OCI-LY7 (cell line): ENCODE data around the gene ARSJ. TPM values are rescaled to one million over a fixed set of nuclear protein-coding genes. Genes with fewer than 3 reads are reported as not detected.
"Not testable (repeated sequence)": the region's sequence is repeated elsewhere in the genome, so short reads cannot be mapped to it uniquely, and the experiment has no call there.

Source experiments
- BruUV-seq: library from RNA; stranded (reverse); fragments of 400-500 nt; replicated peaks from 2 replicates; lab custom pipeline; 2021; lab: Mats Ljungman, UMichigan
- CTCF ChIA-PET: fragments of 300-600 bp; sonication (Branson Sonifier 250); formaldehyde crosslinking; loops from one replicate; lab custom pipeline; 2022; ENCODE audit warnings: antibody characterized with exemption; ENCODE audit not compliant: unreplicated experiment; lab: Charles Lee
- POLR2A ChIA-PET: fragments of 300-600 bp; sonication (Branson Sonifier 250); formaldehyde crosslinking; loops from one replicate; lab custom pipeline; 2022; ENCODE audit warnings: antibody characterized with exemption; lab: Charles Lee
- DNase-seq: peaks from one replicate; pipeline ENCODE4 v3.0.0-alpha.2; 2015; ENCODE audit warnings: low spot score
- H2AFZ ChIP-seq: fragments of 200-600 bp; sonication (generic), shearing (Covaris generic); 2 replicates; pipeline ENCODE4 v1.6.1; 2014; ENCODE audit warnings: mild to moderate bottlenecking, antibody characterized with exemption, low read length, moderate library complexity
- H3K27ac ChIP-seq: fragments of 200-600 bp; sonication (generic); 2 replicates; pipeline ENCODE4 v1.5.1; 2014; ENCODE audit warnings: mixed run types, low read depth, mild to moderate bottlenecking, moderate library complexity, low read length, inconsistent platforms; ENCODE audit not compliant: poor library complexity, severe bottlenecking
- H3K36me3 ChIP-seq: fragments of 200-600 bp; sonication (generic); 2 replicates; pipeline ENCODE4 v1.6.1; 2014; ENCODE audit warnings: mild to moderate bottlenecking, antibody characterized with exemption, low read length, moderate library complexity, mixed read lengths; ENCODE audit not compliant: insufficient read depth
- H3K4me1 ChIP-seq: fragments of 200-600 bp; sonication (generic); 2 replicates; pipeline ENCODE4 v1.5.1; 2014; ENCODE audit warnings: mild to moderate bottlenecking, low read length; ENCODE audit not compliant: insufficient read depth, poor library complexity, severe bottlenecking
- H3K4me2 ChIP-seq: fragments of 200-600 bp; sonication (generic); 2 replicates; pipeline ENCODE4 v1.6.1; 2014; ENCODE audit warnings: mild to moderate bottlenecking, low read length
- H3K4me3 ChIP-seq: fragments of 200-600 bp; sonication (generic); 2 replicates; pipeline ENCODE4 v1.5.1; 2014; ENCODE audit warnings: mild to moderate bottlenecking, low read depth, low read length; ENCODE audit not compliant: poor library complexity, severe bottlenecking
- H3K79me2 ChIP-seq: fragments of 200-600 bp; sonication (generic); 2 replicates; pipeline ENCODE4 v1.6.1; 2016; ENCODE audit warnings: low read depth, mild to moderate bottlenecking, low read length, moderate library complexity, mixed read lengths; ENCODE audit not compliant: insufficient read depth
- H3K9me2 ChIP-seq: fragments of 200-600 bp; sonication (generic); 2 replicates; pipeline ENCODE4 v1.6.1; 2016; ENCODE audit warnings: mild to moderate bottlenecking, low read length, mixed read lengths; ENCODE audit not compliant: insufficient read depth
- H3K9me3 ChIP-seq: fragments of 200-600 bp; sonication (generic); 2 replicates; pipeline ENCODE4 v1.6.1; 2014; ENCODE audit warnings: mild to moderate bottlenecking, mixed run types, low read length, mixed read lengths
- H4K20me1 ChIP-seq: fragments of 200-600 bp; sonication (generic); 2 replicates; pipeline ENCODE4 v1.6.1; 2014; ENCODE audit warnings: mild to moderate bottlenecking, antibody characterized with exemption, low read length, moderate library complexity, mixed read lengths; ENCODE audit not compliant: insufficient read depth
- CTCF ChIP-seq: fragments of 200-600 bp; sonication (generic); conservative IDR thresholded peaks from 2 replicates; pipeline ENCODE4 v1.5.1; 2014; ENCODE audit warnings: mild to moderate bottlenecking, antibody characterized with exemption, low read length, moderate library complexity, mixed read lengths
- EZH2phosphoT487 ChIP-seq: fragments of 200-600 bp; sonication (generic); IDR thresholded peaks from 2 replicates; pipeline ENCODE4 v1.6.1; 2018; ENCODE audit warnings: low read depth, borderline replicate concordance, mild to moderate bottlenecking, mixed run types, antibody characterized with exemption, low read length, moderate library complexity, mixed read lengths
- intact Hi-C: fragments of 100-400 bp; cut with micrococcal nuclease; formaldehyde crosslinking; loops from one replicate; pipeline ENCODE4 v1.10.0; 2022; ENCODE audit not compliant: unreplicated experiment
- total RNA-seq, 2 experiments: library from RNA; depleted of rRNA in 1 of 2; stranded (reverse); fragments of >200 nt in 1 of 2; shearing (Covaris generic) in 1 of 2; gene quantifications; 2 replicates each; pipeline ENCODE4 v1.2.3, GENCODE V29; 2014 to 2022

Gene ARSJ
- total RNA-seq, 2 experiments from 2014 or later = not detected

- H3K27ac ChIP-seq = no peak overlapping the region
- no peak for TF ChIP-seq CTCF
- ChIA-PET POLR2A (interaction anchor here (1.0 kb wide), 1 partner anchor 599 kb away, joined by 3 read pairs; no protein-coding TSS in a partner anchor), CTCF (no interaction called here)
- no peaks in the 10 kb centered on the region for H3K9me2 ChIP-seq
- no TSS peak for BruUV-seq
- no peaks in the 10 kb centered on the region for H3K36me3 ChIP-seq
- no peaks in the 10 kb centered on the region for H3K79me2 ChIP-seq
- DNase-seq = no peak
- H3K4me3 ChIP-seq = no peak overlapping the region
- H3K4me1 ChIP-seq = no peaks in the 10 kb centered on the region
- no peak overlapping the region for H3K4me2 ChIP-seq
- H3K9me3 ChIP-seq = no peaks in the 10 kb centered on the region
- intact Hi-C loops = no loop called here
- H2AFZ ChIP-seq = no peak overlapping the region
- H4K20me1 ChIP-seq = no peaks in the 10 kb centered on the region
Measured at GRCh38 chr4:113943085-113943484, 36.4 kb downstream of the ARSJ start.

- H4K20me1 ChIP-seq = no peaks in the 10 kb centered on the region
- no peaks in the 10 kb centered on the region for H3K79me2 ChIP-seq
- CTCF ChIA-PET = no interaction called here
- BruUV-seq = no TSS peak
- H3K4me3 ChIP-seq = no peak overlapping the region
- no peak for TF ChIP-seq EZH2phosphoT487
- TF ChIP-seq CTCF = no peak
- DNase-seq = no peak
- H3K36me3 ChIP-seq = no peaks in the 10 kb centered on the region
- no peaks in the 10 kb centered on the region for H3K4me1 ChIP-seq
- no peak overlapping the region for H3K4me2 ChIP-seq
- no peak overlapping the region for H2AFZ ChIP-seq
- H3K9me3 ChIP-seq = no peaks in the 10 kb centered on the region
- H3K9me2 ChIP-seq = no peaks in the 10 kb centered on the region
- POLR2A ChIA-PET = interaction anchor here (0.9 kb wide), 1 partner anchor 81 kb away, joined by 4 read pairs; no protein-coding TSS in a partner anchor
- intact Hi-C loops = no loop called here
- H3K27ac ChIP-seq = no peak overlapping the region
Measured at GRCh38 chr4:113941836-113942235, 37.6 kb downstream of the ARSJ start.

GRCh38 chr4:113940103-113940502, 39.3 kb downstream of the ARSJ start:
- H3K9me2 ChIP-seq, POLR2A ChIA-PET, H3K4me2 ChIP-seq, H3K27ac ChIP-seq, H3K4me1 ChIP-seq, BruUV-seq, DNase-seq, H3K79me2 ChIP-seq, H3K9me3 ChIP-seq, intact Hi-C loops, H4K20me1 ChIP-seq, H3K4me3 ChIP-seq, H2AFZ ChIP-seq, CTCF ChIA-PET, H3K36me3 ChIP-seq: not testable (repeated sequence)
